CD4-positive, CD25-positive, alpha-beta regulatory T cell (primary cell): ENCODE measurements around the gene CARNS1. TPM values are rescaled to one million over a fixed set of nuclear protein-coding genes. Genes with fewer than 3 reads are reported as not detected.
A peak's percentile ranks its signal among the peaks of the same experiment; 100 is the strongest.
"Not testable (repeated sequence)": the region's sequence is repeated elsewhere in the genome, so short reads cannot be mapped to it uniquely, and the experiment has no call there.

Experiments used
- ATAC-seq, 2 donors: fragments of 150-1000 bp; cut with Tn5 transposase; one replicate each; pipeline ENCODE4 v1.10.0; 2021; ENCODE audit warnings: low read depth in 2 of 2, moderate number of reproducible peaks in 2 of 2, moderate library complexity in 1 of 2
- DNase-seq, 3 donors: peaks; one replicate each; pipeline versions ENCODE4 v3.0.0 to v3.0.0-alpha.2; 2012 to 2022; ENCODE audit warnings: mixed read lengths in 1 of 3
- H3K27ac ChIP-seq: one replicate; pipeline ENCODE4 v1.7.0; 2013; ENCODE audit warnings: mild to moderate bottlenecking, low read length; ENCODE audit not compliant: insufficient read depth, poor library complexity, severe bottlenecking
- H3K27me3 ChIP-seq: one replicate; pipeline ENCODE4 v1.7.0; 2013; ENCODE audit warnings: low read length; ENCODE audit not compliant: control insufficient read depth, insufficient read depth
- H3K36me3 ChIP-seq: one replicate; pipeline ENCODE4 v1.7.0; 2013; ENCODE audit warnings: mild to moderate bottlenecking, low read length, moderate library complexity; ENCODE audit not compliant: control insufficient read depth, insufficient read depth
- H3K4me1 ChIP-seq: 2 replicates; pipeline ENCODE4 v1.7.0; 2013; ENCODE audit warnings: mild to moderate bottlenecking, low read length; ENCODE audit not compliant: insufficient read depth, control insufficient read depth, poor library complexity, severe bottlenecking
- H3K4me3 ChIP-seq: one replicate; pipeline ENCODE4 v1.7.0; 2013; ENCODE audit warnings: low read depth, mild to moderate bottlenecking, low read length, moderate library complexity
- H3K9me3 ChIP-seq, 2 experiments: 1 replicate in 1 of 2; 2 replicates in 1 of 2; pipeline ENCODE4 v1.7.0; 2013; ENCODE audit warnings: low read length in 2 of 2, mild to moderate bottlenecking in 1 of 2, moderate library complexity in 1 of 2; ENCODE audit not compliant: control insufficient read depth in 2 of 2
- H3K27ac Mint-ChIP-seq, 3 donors: one replicate each; pipeline ENCODE4 v1.8.0; 2020 to 2022; ENCODE audit warnings: mild to moderate bottlenecking in 3 of 3, mixed read lengths in 3 of 3, moderate library complexity in 2 of 3
- H3K27me3 Mint-ChIP-seq: one replicate; pipeline ENCODE4 v1.8.0; 2022; ENCODE audit warnings: mild to moderate bottlenecking, mixed read lengths
- H3K36me3 Mint-ChIP-seq: one replicate; pipeline ENCODE4 v1.8.0; 2020; ENCODE audit warnings: mixed read lengths
- H3K4me1 Mint-ChIP-seq, 4 donors: one replicate each; pipeline ENCODE4 v1.8.0; 2020 to 2022; ENCODE audit warnings: mixed read lengths in 4 of 4, mild to moderate bottlenecking in 1 of 4
- H3K4me3 Mint-ChIP-seq, 4 donors: one replicate each; pipeline ENCODE4 v1.8.0; 2020 to 2022; ENCODE audit warnings: mild to moderate bottlenecking in 4 of 4, mixed read lengths in 4 of 4, moderate library complexity in 3 of 4
- H3K9me3 Mint-ChIP-seq, 7 donors: one replicate each; pipeline ENCODE4 v1.8.0; 2020 to 2022; ENCODE audit warnings: mixed read lengths in 7 of 7, mild to moderate bottlenecking in 3 of 7, moderate library complexity in 2 of 7
- polyA plus RNA-seq, 4 donors: library from polyadenylated mRNA; unstranded; fragments of 300-500 nt; fragmentation: Illumina TruSeq; gene quantifications; one replicate each; pipeline ENCODE4 v1.2.3, GENCODE V29; 2021
- total RNA-seq: library from RNA; stranded (reverse); gene quantifications from one replicate; pipeline ENCODE4 v1.2.3, GENCODE V29; 2022

CARNS1 gene
- total and polyA plus RNA-seq, 5 donors from 2014 or later = 0.63 to 7.8 (median 1.3) TPM

DNA sequence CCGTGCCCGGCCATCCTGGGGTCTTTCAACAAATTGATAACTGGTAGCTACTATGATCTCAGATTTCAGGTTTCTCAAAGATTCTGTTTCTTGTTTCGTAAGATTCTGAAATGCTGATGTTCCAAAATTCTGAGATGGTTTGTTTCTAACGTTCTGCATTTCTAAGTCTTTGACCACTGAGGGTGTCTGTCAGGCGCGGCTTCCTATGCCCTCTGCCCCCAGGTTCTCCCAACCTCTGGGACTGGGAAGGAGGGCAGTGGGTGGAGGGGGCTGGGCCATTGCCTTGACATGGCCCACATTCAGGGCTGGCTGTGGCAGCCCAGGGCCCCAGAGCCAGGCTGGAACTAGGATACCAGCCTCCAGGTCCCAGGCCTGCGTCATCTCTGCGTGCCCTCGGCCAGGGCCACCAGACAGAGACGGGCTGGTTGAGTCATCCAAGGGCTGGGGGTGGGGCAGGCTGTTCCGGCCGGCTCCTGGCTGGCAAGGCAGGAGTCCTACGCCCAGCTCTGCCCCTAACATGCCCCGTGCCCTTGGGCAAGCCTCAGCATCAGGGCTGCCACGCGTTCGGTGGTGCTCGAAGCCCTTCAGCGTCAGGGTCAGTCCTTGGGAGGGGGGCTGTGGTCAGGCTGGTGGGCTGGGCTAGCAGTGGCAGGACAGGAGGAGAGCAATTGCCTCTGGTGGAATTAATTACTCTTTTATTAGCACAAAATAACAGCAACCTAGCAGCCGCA, 48.4 kb downstream of the CARNS1 start:
- Histone ChIP-seq H3K4me1 (peaks cover 45% of the 10 kb centered on the region), H3K27ac (peak overlapping the region; percentile 92), H3K4me3 (no peak overlapping the region), H3K36me3 (no peaks in the 10 kb centered on the region), H3K27me3 (no peaks in the 10 kb centered on the region), H3K9me3 (no peaks in the 10 kb centered on the region)
- Mint-ChIP-seq H3K36me3 (no peaks in the 10 kb centered on the region), H3K4me3 (peak overlapping the region; percentile 87 to 97 (median 92)), H3K4me1 (peaks cover 5 to 54% (median 17%) of the 10 kb centered on the region in 4 donors), H3K27me3 (peaks cover 6% of the 10 kb centered on the region), H3K27ac (peak overlapping the region in 2 of 3 donors; percentile 91 to 93), H3K9me3 (peaks cover 0 to 2% (median 0%) of the 10 kb centered on the region in 7 donors)
- DNase-seq = no peak
- ATAC-seq = no peak

GRCh38 chr11:67464411-67465188, 49.1 kb downstream of the CARNS1 start:
- peak; percentile 91 to 94 (median 93) for DNase-seq
- H3K4me1 ChIP-seq = peaks cover 48% of the 10 kb centered on the region
- H3K4me3 ChIP-seq = peak overlapping the region; percentile 77
- H3K9me3 Mint-ChIP-seq = peaks cover 0 to 2% (median 0%) of the 10 kb centered on the region in 7 donors
- peak overlapping the region; percentile 87 to 97 (median 92) for H3K4me3 Mint-ChIP-seq
- peak overlapping the region; percentile 92 for H3K27ac ChIP-seq
- no peaks in the 10 kb centered on the region for H3K36me3 ChIP-seq
- no peaks in the 10 kb centered on the region for H3K27me3 ChIP-seq
- H3K36me3 Mint-ChIP-seq = no peaks in the 10 kb centered on the region
- peak overlapping the region; percentile 91 to 96 (median 93) for H3K27ac Mint-ChIP-seq
- H3K27me3 Mint-ChIP-seq = peaks cover under 1% of the 10 kb centered on the region
- peak; percentile 80 to 82 for ATAC-seq
- no peaks in the 10 kb centered on the region for H3K9me3 ChIP-seq
- H3K4me1 Mint-ChIP-seq = peaks cover 5 to 55% (median 18%) of the 10 kb centered on the region in 4 donors

DNA sequence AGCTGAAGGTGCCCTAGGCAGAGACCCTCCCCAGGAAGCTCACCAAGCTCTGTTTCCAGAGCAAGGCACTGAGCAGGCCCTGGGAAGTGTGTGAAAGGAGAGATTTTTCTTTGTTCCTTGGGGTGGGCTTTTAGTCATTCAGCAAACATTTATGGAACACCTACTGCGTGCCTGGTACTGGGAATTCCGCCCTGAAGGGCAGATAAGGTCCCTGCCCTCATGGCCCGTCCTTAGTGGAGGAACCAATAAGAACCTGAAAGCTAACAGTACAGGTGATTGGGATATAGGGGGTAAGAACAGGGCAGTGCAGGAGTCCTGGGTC, 49.7 kb downstream of the CARNS1 start:
- peak overlapping the region; percentile 87 to 97 (median 89) for H3K4me3 Mint-ChIP-seq
- DNase-seq (no peak), ATAC-seq (no peak)
- Histone ChIP-seq H3K27ac (peak overlapping the region; percentile 92), H3K4me1 (peaks cover 50% of the 10 kb centered on the region), H3K4me3 (peak overlapping the region; percentile 77), H3K27me3 (no peaks in the 10 kb centered on the region), H3K36me3 (no peaks in the 10 kb centered on the region), H3K9me3 (no peaks in the 10 kb centered on the region)
- no peaks in the 10 kb centered on the region for H3K9me3 Mint-ChIP-seq
- no peaks in the 10 kb centered on the region for H3K27me3 Mint-ChIP-seq
- peak overlapping the region; percentile 91 to 96 (median 94) for H3K27ac Mint-ChIP-seq
- no peaks in the 10 kb centered on the region for H3K36me3 Mint-ChIP-seq
- H3K4me1 Mint-ChIP-seq = peaks cover 0 to 51% (median 15%) of the 10 kb centered on the region in 4 donors

DNA sequence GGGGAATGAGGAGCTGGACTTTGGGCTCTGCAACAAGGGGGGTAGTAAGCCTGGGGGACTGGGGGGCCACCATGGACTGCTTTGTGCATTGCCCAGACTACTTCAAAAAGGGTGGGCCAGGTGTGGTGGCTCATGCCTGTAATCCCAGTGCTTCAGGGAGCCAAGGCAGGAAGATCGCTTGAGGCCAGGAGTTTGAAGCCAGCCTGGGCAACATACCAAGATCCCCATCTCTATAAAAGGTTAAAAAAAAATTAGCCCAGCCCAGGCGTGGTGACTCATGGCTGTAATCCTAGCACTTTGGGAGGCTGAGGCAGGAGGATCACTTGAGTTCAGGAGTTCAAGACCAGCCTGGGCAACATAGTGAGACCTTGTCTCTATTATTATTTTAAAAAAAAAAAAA, 50.1 kb downstream of the CARNS1 start:
- H3K27me3 ChIP-seq, H3K27me3 Mint-ChIP-seq, H3K36me3 Mint-ChIP-seq, ATAC-seq, DNase-seq, H3K36me3 ChIP-seq, H3K9me3 Mint-ChIP-seq, H3K9me3 ChIP-seq: not testable (repeated sequence)
- peak overlapping the region; percentile 91 to 96 (median 94) for H3K27ac Mint-ChIP-seq
- Histone ChIP-seq H3K4me3 (peak overlapping the region; percentile 77), H3K4me1 (peaks cover 50% of the 10 kb centered on the region), H3K27ac (peak overlapping the region; percentile 92)
- peaks cover 0 to 49% (median 15%) of the 10 kb centered on the region in 4 donors for H3K4me1 Mint-ChIP-seq
- H3K4me3 Mint-ChIP-seq = peak overlapping the region; percentile 87 to 97 (median 89)

DNA sequence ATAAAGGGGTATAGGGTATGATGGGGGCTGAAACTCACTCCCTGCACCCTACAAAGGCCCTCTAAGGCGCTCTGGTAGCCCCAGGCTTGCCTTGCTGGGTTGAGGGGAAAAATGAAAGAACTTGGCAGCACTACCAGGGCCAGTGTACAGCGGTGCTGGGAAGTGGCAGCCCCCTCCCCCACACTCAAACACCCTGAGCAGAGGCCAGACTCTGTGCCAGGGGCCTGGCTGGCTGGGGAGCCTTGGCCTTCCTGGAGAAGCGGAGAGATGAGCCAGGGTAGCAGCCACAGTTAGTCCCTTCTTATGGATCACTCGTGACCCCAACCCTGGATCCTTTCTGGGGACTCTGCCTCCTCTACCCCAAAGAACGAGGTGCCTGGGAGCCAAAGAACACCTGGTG, 50.9 kb downstream of the CARNS1 start:
- no peaks in the 10 kb centered on the region for H3K27me3 Mint-ChIP-seq
- Histone ChIP-seq H3K27ac (no peak overlapping the region), H3K9me3 (no peaks in the 10 kb centered on the region), H3K36me3 (no peaks in the 10 kb centered on the region), H3K27me3 (no peaks in the 10 kb centered on the region), H3K4me1 (peaks cover 50% of the 10 kb centered on the region), H3K4me3 (no peak overlapping the region)
- H3K27ac Mint-ChIP-seq = peak overlapping the region in 2 of 3 donors; percentile 32 to 76
- ATAC-seq = no peak
- peaks cover 2 to 49% (median 15%) of the 10 kb centered on the region in 4 donors for H3K4me1 Mint-ChIP-seq
- no peaks in the 10 kb centered on the region for H3K36me3 Mint-ChIP-seq
- DNase-seq = no peak
- H3K4me3 Mint-ChIP-seq = peak overlapping the region; percentile 89 to 97 (median 92)
- no peaks in the 10 kb centered on the region for H3K9me3 Mint-ChIP-seq

DNA sequence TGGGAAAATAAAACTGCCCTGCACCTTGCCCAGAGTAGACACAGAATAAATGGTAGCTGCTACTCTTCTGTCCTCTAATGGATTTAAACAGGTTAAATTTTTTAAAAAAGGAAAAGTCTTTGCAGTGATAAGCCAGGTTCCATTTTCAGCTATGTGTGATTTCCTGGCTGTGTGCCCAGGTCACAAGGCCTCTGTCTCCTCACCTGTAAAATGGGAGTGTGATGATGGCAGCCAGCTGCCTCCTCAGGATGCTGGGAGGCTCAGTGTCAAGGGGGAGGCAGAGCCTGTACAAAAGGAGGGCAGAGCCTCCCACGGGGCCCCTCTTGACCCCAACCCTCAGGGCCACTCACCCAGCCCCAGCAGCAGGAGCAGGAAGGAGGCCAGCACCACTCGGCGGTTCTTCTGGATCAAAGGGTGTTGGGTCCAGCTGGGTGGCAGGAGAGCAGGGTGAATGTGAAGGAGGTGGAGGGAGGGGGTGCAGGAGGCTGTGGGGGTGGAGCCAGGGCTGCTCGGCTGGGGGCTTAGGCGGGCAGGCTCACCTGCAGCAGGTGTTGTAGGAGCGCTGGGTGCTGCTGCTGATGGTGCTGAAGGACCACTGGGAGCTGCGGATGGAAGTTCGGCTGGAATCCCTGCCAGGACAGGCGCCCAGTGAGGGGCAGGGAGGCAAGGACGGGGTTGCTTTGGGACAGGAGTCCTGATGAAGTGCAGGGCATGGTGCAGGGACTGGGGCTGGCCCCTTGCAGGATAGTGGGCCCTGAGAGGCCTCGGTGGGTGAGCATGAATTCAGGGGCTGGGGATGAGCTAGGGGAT, 51.7 kb downstream of the CARNS1 start:
- Mint-ChIP-seq H3K4me3 (peak overlapping the region; percentile 91 to 97 (median 92)), H3K36me3 (no peaks in the 10 kb centered on the region), H3K27ac (peak overlapping the region; percentile 88 to 96 (median 92)), H3K27me3 (no peaks in the 10 kb centered on the region), H3K4me1 (peaks cover 5 to 49% (median 15%) of the 10 kb centered on the region in 4 donors), H3K9me3 (no peaks in the 10 kb centered on the region)
- no peaks in the 10 kb centered on the region for H3K36me3 ChIP-seq
- H3K4me1 ChIP-seq = peaks cover 50% of the 10 kb centered on the region
- DNase-seq (no peak), ATAC-seq (no peak)
- H3K4me3 ChIP-seq = no peak overlapping the region
- peak overlapping the region; percentile 80 for H3K27ac ChIP-seq
- H3K9me3 ChIP-seq = no peaks in the 10 kb centered on the region
- H3K27me3 ChIP-seq = no peaks in the 10 kb centered on the region

- Mint-ChIP-seq H3K4me1 (peaks cover 5 to 46% (median 15%) of the 10 kb centered on the region in 4 donors), H3K36me3 (no peaks in the 10 kb centered on the region), H3K4me3 (peak overlapping the region; percentile 91 to 97 (median 92)), H3K27ac (peak overlapping the region in 2 of 3 donors; percentile 92 to 95), H3K9me3 (no peaks in the 10 kb centered on the region), H3K27me3 (no peaks in the 10 kb centered on the region)
- peaks cover 50% of the 10 kb centered on the region for H3K4me1 ChIP-seq
- peak overlapping the region; percentile 80 for H3K27ac ChIP-seq
- H3K4me3 ChIP-seq = peak overlapping the region; percentile 76
- H3K9me3 ChIP-seq = no peaks in the 10 kb centered on the region
- DNase-seq (no peak), ATAC-seq (no peak)
- no peaks in the 10 kb centered on the region for H3K36me3 ChIP-seq
- no peaks in the 10 kb centered on the region for H3K27me3 ChIP-seq
Observed at GRCh38 chr11:67468056-67468455, 52.6 kb downstream of the CARNS1 start.
